Measurements from ENCODE around the gene P2RX2.

Gene P2RX2

DNA sequence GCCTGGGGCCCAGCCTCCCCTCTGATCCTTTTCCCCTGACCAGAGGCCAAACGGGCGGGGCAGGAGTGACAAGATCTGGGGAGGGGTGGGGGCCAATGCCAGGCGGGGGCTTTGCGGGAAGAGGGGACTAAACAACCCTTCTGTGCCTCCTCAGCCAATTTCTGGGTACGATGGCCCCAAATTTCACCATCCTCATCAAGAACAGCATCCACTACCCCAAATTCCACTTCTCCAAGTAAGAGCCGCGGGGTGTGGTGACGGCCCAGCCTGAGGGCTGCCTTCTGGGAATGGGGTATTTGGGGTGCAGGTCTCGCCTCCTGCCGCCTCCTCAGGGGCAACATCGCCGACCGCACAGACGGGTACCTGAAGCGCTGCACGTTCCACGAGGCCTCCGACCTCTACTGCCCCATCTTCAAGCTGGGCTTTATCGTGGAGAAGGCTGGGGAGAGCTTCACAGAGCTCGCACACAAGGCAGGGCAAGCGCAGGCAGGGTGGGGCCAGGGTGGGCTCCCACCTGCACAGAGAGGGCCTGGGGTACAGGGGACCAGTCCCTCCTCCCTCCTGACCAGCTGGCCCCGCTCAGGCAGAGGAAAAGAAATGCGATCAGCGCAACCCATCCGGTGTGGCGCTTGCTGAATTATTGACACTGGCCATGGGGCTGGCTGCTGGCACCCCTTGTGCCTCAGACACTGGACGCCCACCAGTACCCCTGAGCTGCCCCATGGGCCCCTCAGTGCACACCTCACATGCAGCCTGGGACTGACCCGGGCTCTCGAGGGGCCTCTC is 1.7 kb downstream of the P2RX2 start:
- no peak for DNase-seq

DNA sequence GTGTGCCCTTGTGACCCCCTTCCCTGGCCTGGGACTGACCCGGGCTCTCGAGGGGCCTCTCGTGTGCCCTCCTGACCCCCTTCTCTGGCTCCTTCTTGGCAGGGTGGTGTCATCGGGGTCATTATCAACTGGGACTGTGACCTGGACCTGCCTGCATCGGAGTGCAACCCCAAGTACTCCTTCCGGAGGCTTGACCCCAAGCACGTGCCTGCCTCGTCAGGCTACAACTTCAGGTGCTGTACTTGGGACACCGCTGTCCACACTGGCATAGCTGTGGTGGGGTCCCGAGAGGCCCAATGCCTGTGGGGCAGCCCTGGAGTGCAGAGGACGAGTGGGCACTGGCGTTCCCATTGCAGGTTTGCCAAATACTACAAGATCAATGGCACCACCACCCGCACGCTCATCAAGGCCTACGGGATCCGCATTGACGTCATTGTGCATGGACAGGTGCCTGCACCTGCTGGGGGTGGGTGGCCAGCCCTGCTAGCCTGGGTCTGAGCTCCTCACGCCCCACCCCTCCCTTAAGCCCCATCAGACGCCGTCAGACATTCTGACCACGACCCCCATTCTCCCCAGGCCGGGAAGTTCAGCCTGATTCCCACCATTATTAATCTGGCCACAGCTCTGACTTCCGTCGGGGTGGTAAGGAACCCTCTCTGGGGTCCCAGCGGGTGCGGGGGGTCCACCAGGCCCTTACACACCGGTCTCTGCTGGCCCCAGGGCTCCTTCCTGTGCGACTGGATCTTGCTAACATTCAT is 2.5 kb downstream of the P2RX2 start:
- DNase-seq: no peak

- DNase-seq: no peak
Measured at GRCh38 chr12:132621657-132622435, 3.3 kb downstream of the P2RX2 start.

- DNase-seq: no peak
Measured at GRCh38 chr12:132622437-132623071, 4.0 kb downstream of the P2RX2 start.

DNA sequence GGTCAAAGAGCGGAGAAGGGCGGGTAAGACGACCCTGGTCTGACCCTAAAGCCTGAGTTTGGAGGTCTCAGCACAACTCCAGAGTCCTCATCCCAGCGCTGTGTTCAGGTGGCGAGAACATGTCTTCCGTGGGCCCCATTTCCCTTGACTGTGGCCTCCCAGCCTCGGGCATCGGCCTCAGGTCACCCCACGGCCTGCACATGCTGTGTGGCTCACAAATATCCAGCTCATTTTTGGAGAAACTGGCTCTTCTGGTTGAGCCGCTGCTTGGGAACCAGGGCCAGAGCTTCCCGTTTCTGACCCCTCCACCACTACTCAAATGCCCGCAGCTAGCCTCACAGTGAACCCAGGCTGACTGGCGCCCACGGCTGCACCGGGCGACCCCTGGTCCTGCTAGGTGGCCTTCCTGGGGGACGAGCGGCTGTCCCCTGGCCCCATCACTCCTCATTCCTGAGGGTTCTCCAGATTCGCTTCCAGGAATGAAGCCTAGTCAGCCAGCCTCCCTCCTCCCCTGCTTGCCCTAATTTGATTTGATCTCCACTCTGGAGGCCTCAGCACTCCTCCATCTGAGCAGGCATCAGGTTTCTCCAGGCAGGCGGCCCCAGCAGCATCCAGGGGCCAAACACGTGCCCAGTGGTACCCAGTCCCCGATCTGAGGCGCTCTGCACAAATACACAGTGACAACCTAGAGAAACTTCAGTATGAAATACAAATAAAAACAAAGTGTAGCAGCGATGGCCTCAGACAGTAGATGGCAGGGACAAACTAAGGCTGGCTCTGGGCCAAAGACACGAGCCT is 4.7 kb downstream of the P2RX2 start:
- DNase-seq: no peak

- no peak for DNase-seq
Measured at GRCh38 chr12:132624186-132624855, 5.7 kb downstream of the P2RX2 start.

DNA sequence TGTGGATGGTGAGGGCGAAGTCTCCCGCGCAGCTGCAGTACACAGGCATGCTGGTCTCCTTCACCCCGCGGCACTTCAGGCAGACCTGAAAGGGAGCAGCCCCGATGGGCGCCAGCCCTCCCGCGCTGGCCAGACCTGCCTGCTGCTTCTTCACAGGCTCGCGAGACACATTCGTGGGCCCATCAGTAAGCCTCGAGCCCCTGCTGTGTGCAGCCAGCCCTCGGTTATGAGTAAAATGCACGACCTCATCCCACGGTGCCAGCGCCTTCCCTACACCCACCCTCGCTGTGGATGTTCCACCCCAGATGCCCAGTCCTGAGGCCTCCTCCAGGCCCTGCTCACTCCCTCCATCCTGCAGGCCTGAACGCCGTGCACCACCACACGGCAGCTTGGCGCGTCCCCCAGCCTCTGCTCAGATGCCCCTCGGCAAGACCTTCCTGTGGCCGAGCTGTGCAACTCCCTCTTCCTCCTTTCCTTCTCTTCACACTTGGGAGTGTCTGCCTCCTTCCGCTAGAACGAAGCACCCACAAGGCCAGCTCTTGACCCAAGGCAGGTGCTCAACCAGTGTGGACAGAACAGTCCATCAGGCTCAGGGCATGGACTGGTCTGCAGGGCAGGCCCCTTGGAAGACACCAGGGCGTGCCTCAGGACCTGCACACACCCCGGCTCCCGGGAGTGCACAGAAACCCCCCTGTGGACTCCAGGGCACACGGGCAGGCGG is 6.5 kb downstream of the P2RX2 start:
- no peak for DNase-seq

- DNase-seq: no peak
Measured at GRCh38 chr12:132625731-132626430, 7.3 kb downstream of the P2RX2 start.

DNA sequence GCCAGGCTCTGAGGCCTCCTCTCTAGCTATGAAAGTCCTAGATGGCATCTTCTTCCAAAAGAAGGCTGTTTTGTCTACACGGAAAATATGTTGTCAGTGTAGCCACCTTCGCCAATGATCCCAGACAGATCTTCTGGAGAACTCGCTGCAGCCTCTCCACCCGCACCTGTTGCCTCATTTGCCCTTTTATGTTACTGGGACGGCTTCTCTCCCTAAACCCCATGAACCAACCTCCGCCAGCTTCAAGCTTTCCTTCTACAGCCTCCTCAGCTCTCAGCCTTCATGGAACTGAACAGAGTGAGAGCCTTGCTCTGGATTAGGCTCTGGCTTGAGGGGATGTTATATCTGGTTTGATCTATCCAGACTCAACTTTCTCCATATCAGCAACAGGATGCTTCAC is 10.8 kb downstream of the P2RX2 start:
- no peak for DNase-seq

- DNase-seq: no peak
Measured at GRCh38 chr12:132630672-132631071, 12.1 kb downstream of the P2RX2 start.

DNA sequence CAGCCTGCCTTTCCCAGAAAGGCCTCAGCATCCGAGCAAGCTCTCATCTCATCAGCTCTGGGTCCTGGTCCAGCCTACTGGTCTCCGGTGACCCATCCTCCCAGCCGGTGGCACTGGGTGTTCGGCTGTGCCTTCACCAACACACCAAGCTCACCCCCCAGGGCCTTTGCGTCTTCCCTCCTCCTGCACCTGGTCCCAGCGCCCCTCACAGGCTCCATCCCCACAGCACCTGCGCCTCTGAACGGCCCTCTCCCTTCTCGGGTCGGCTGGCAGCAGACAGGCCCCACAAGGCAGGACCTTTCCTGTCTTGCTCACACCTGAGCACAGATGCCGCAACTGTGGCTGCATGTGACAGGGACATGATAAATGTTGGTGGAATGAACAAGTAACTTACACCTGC is 13.1 kb downstream of the P2RX2 start:
- no peak for DNase-seq

DNA sequence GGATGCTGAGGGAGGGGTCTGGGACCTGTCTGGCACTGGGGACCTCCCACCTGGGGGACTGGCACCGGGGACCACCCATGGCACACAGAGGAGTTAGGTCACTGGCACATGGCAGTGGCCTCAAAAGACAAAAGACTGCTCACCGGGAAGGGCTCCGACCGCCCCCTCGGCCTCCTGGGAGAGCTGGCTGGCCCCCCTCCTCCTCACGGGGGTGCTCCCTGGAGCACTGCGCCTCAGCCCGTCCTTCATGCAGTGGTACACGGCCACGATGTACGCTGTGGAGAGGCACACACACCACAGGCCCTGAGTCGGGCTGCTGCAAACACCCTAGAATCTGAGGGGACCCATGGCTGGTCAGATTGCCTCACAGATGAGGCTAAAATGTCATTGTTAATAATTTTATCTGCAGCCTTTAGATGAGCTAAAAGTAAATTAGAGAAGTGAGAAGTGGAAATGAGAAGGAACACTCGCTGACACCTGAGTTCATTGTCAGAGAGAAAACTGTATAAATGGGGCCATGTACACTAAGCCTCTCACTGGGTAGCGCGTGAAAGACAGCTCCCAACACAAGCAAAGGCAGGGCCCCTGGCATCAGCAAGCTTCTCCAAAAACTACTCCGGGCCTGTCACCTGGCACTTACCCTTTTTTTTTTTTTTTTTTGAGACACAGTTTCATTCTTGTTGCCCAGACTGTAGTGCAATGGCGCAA is 14.1 kb downstream of the P2RX2 start:
- no peak for DNase-seq

DNA sequence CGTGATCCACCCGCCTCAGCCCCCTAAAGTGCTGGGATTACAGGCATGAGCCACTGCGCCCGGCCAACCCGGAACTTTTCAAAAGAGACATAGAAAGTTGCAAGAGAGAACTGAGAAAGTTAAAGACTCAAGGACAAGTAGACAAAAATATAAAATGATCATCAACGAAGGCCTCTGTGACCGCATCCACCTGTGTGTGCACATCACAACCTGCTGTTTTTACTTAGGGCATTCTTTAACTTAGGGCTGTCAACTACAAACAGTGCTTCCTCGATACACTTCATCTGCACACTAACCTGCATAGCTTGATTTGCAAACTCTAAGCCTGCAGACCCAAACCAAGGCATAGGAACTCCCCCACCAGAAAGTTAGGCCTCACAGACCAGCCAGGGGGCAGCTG is 14.8 kb downstream of the P2RX2 start:
- no peak for DNase-seq

DNA sequence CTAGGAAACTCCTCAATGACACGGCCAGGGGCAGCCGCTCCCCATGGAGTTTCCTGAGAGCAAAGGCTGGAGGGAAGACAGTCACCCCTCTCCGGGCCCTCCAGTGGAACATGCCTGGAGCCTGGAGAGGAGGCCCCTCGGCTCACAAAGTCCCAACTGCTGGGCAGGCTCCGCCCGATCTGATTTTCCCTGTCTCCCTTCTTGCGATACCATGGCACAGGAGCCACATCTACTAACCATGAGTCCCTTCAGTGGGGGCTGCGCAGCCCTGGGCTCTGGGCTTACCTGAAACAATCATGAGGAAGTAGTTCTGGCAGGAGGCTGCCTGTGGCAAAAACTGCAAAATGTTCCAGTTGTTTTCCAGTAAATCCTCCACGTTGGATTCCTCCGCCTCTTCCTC is 15.3 kb downstream of the P2RX2 start:
- no peak for DNase-seq

DNA sequence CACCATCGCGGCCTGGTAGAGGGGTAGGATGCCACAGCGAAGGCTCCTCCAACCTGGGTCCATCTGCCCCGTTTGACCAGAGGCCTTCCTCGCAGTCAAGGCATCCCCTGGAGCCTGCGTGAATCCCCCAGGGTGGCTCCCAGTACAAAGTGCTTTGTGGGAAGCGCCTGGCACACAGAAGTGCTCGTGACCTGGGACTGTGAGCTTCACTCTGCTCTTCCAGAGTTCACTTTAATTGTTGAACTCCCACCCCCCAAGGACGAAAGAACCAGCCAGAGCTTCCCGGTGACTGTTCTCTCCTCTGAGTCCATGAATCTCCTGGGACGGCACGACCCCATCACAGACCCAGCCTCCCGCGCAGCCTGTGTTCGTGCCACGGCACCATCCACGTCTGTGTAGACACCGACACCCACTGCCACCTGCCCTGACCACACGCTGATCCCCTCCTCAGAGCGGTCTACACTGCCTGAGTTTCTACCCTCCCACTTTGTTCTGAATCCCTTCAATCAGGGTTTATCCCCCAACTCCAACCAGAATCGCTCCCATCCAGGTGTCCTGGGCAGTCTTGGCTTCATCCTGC is 15.9 kb downstream of the P2RX2 start:
- DNase-seq: no peak

DNA sequence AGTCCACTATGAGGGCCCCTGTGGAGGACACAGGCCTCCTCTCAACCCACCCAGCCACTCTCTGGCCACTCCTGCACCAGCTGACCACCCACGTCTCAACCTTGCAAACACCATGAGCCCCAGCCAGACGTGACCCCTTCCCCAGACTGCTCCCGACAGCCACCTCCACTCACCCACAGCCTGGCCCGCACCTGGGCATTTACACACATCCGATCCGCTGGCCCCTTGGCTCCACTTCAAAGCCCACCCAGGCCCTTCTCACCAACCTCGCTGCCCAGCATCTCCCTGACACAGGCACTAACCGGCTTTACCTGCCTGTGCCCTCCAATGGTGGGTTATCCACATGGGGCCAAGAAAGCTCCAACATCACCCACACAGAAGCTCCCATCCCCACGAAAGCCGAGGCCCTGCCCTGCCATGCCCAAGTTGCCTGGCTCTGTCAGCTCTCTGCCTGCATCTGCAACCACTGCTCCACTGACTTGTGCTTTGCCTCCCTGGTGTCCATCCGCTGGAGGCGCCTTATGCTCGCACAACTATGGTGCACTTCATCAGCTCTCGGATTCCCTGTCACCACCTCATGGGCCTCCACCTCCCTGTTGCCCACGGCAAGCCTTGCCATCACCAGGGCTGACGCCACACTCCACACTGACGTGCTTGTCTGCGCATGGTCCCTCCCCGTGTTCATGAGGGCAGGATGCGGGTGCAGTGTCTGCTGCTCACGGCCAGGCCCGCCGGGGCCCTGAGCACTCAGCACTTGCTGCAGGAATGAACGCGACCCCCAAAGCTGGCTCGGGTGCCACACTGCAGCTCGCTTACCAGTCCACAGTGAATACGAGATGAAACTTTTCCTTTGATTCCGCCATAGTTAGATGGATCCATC is 16.7 kb downstream of the P2RX2 start:
- DNase-seq: no peak

DNA sequence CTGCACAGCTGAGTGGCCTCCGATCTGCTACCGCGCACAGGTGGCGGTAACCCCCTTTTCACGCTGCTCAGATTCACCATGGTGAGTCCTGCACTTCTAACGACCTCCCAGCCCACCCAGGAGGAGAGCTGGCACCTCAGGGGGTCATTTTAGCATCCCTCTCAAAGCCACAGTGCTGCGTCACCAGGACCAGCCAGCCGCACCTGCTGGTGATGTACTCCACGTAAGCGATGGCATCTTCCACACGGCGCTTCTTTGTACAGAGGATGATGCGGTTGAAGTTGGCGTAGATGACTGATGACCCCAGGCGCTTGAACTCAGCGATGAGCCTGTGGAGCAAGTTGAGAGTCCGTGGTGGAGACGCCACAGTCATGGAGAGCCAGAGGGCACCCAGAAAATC is 19.2 kb downstream of the P2RX2 start:
- no peak for DNase-seq

Measured in activated effector memory CD4-positive, alpha-beta T cell treated with anti-CD3 and anti-CD28 coated beads, Interleukin-2, amount 50 U/mL, for 16 hours (primary cell).